ENCODE measurements around the gene DLGAP3. TPM values are rescaled to one million over a fixed set of nuclear protein-coding genes. Genes with fewer than 3 reads are reported as not detected.
A peak's percentile ranks its signal among the peaks of the same experiment; 100 is the strongest.

The DLGAP3 gene
- total and polyA plus RNA-seq, 11 donors = 0.07 to 0.51 (median 0.10) TPM; not detected in 8

DNA sequence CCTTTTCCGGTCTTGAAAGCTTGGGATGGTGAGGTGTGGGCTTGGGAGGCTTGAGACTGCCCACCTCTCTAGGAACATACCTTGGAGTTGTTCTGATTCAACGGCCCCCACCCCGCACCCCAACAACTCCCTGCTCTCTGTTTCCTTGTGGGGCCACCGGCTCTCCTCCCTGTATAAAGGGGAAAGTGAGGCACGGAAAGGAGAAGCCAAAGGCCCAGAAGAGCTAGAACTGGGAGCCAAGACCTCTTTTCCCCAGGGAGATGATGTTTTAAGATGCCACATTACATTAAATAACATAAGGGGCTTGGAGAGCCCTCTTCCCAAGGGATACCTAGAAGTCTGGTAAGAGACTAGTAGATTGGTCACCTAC is 1.2 kb upstream of the DLGAP3 start:
- intact Hi-C loops (cut with DNase I) = no loop called here
- Histone ChIP-seq H3K36me3 (no peaks in the 10 kb centered on the region), H3K27me3 (peaks cover 25 to 65% (median 50%) of the 10 kb centered on the region in 9 donors), H3K9me3 (peaks cover 0 to 7% (median 0%) of the 10 kb centered on the region in 12 donors), H3K4me3 (no peak overlapping the region), H3K27ac (no peak overlapping the region), H3K4me1 (peaks cover 0 to 17% (median 6%) of the 10 kb centered on the region in 12 donors)
- ATAC-seq = no peak
- TF ChIP-seq CTCF (IDR thresholded peaks at IDR 0.05) = no peak
- TF ChIP-seq POLR2A (IDR thresholded peaks at IDR 0.05) = no peak
- no peak for DNase-seq
- 14 to 25% (median 20%) methylated on average over 5 of the region's 5 CpGs for WGBS, 4 donors

DNA sequence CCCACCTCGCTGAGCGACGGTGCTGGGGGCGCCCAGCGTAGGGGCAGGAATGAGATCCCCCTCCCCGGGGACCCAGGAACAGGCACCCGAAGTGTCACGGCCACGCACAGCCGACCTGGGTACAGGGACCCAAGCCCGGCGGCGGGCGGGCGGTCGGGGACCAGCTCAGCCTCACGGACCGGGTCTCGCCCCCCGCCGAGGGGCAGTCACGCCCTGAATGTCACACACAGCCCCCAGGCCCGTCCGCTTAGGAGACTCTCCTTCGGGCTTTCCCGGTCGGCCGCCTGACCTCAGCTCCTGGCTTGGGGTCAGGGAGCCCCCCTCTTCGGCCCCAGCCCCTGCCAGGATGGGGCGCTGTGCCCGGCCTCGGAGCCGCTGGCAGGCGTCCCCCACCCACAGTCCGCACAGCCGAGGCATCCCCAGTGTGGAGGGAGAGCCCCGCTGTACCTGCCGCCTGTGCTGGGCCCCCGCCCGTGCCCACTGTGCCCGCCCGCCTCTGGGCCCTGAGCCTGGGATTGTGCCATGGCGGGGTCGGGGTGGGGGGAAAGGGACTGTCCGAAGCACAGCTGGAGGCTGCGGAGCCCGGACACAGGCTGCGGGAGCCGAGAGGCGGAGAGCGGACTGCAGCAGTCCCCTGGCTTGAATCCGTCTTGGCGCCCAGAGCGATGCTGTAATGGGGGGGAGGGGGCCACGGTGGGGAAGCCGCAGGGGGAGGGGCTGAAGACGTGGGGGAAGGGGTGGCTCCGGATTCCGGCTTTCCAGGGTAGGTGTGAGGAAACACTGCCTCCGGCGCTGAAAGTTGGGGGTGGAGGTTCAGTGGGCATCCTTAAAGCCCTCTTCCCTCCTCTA is 627 bp upstream of the DLGAP3 start:
- no peak for DNase-seq
- peak in 1 of 4 donors; percentile 37 for ATAC-seq
- peaks cover 0 to 17% (median 6%) of the 10 kb centered on the region in 12 donors for H3K4me1 ChIP-seq
- H3K27ac ChIP-seq = no peak overlapping the region
- no peak for TF ChIP-seq POLR2A (IDR thresholded peaks at IDR 0.05)
- no peak for TF ChIP-seq CTCF (IDR thresholded peaks at IDR 0.05)
- H3K9me3 ChIP-seq = peaks cover 0 to 7% (median 0%) of the 10 kb centered on the region in 12 donors
- H3K27me3 ChIP-seq = peaks cover 25 to 65% (median 50%) of the 10 kb centered on the region in 9 donors
- peak overlapping the region; percentile 22 to 52 (median 44) for H3K4me3 ChIP-seq
- intact Hi-C loops (cut with DNase I) = no loop called here
- 1 to 3% (median 2%) methylated on average over 25 to 61 of the region's 61 CpGs for WGBS, 4 donors
- no peaks in the 10 kb centered on the region for H3K36me3 ChIP-seq

- Histone ChIP-seq H3K9me3 (no peaks in the 10 kb centered on the region), H3K27ac (no peak overlapping the region), H3K36me3 (no peaks in the 10 kb centered on the region), H3K4me1 (peaks cover 0 to 17% (median 6%) of the 10 kb centered on the region in 12 donors), H3K27me3 (peaks cover 25 to 71% (median 52%) of the 10 kb centered on the region in 9 donors), H3K4me3 (peak overlapping the region in 9 of 12 donors; percentile 15 to 52 (median 45))
- intact Hi-C loops (cut with DNase I) = no loop called here
- ATAC-seq (no peak), DNase-seq (no peak)
- TF ChIP-seq CTCF (IDR thresholded peaks at IDR 0.05) (no peak), POLR2A (IDR thresholded peaks at IDR 0.05) (no peak)
- WGBS, 4 donors = 4 to 17% (median 7%) methylated on average over 22 to 66 of the region's 66 CpGs
These were observed 552 bp downstream of the DLGAP3 start for GRCh38 chr1:34928699-34929496.

Measured in heart left ventricle (tissue), 16 donors.